RPMI8226 (cell line): ENCODE data around the gene TYW5.

ENCODE experiments used
- DNase-seq: peaks from one replicate; pipeline ENCODE4 v3.0.0-alpha.2; 2015

TYW5 gene

GRCh38 chr2:199911877-199912161, 43.5 kb downstream of the TYW5 start:
- no peak for DNase-seq

- peak; percentile 96 for DNase-seq
Measured at GRCh38 chr2:199911052-199911876, 44.0 kb downstream of the TYW5 start, which contains the start of gene C2orf69. Gene C2orf69, plus strand, starts transcription at chr2:199911293. Its CDS starts 146 bp downstream, at chr2:199911439.

- no peak for DNase-seq
Measured at GRCh38 chr2:199910338-199911051, 44.8 kb downstream of the TYW5 start.

- DNase-seq: no peak
Measured at GRCh38 chr2:199907008-199907714, 48.1 kb downstream of the TYW5 start.

- no peak for DNase-seq
Measured at GRCh38 chr2:199903111-199903510, 52.2 kb downstream of the TYW5 start.

- no peak for DNase-seq
Measured at GRCh38 chr2:199902486-199903110, 52.7 kb downstream of the TYW5 start.

GRCh38 chr2:199901942-199902341, 53.3 kb downstream of the TYW5 start:
- DNase-seq: no peak

- DNase-seq: no peak
Measured at GRCh38 chr2:199896617-199897016, 58.7 kb downstream of the TYW5 start.

GRCh38 chr2:199895406-199895805, 59.9 kb downstream of the TYW5 start:
- no peak for DNase-seq

GRCh38 chr2:199883474-199884212, 71.6 kb downstream of the TYW5 start:
- no peak for DNase-seq

GRCh38 chr2:199882667-199883066, 72.6 kb downstream of the TYW5 start:
- no peak for DNase-seq
